BLaER1 (cell line): ENCODE measurements around the gene CIC.
A peak's percentile ranks its signal among the peaks of the same experiment; 100 is the strongest.

Experiments
- H3K27ac ChIP-seq: shearing (Covaris generic); formaldehyde crosslinking; 2 replicates; pipeline ENCODE4 v1.8.1; 2022
- H3K27me3 ChIP-seq: shearing (Covaris generic); formaldehyde crosslinking; 2 replicates; pipeline ENCODE4 v1.8.1; 2022
- H3K36me3 ChIP-seq: shearing (Covaris generic); formaldehyde crosslinking; 2 replicates; pipeline ENCODE4 v1.8.1; 2022
- H3K4me1 ChIP-seq: shearing (Covaris generic); formaldehyde crosslinking; 2 replicates; pipeline ENCODE4 v1.8.1; 2022
- H3K4me2 ChIP-seq: shearing (Covaris generic); formaldehyde crosslinking; 2 replicates; pipeline ENCODE4 v1.8.1; 2022
- H3K4me3 ChIP-seq: shearing (Covaris generic); formaldehyde crosslinking; 2 replicates; pipeline ENCODE4 v1.8.1; 2022
- H3K9ac ChIP-seq: shearing (Covaris generic); formaldehyde crosslinking; 2 replicates; pipeline ENCODE4 v1.8.1; 2022
- H3K9me3 ChIP-seq: shearing (Covaris generic); formaldehyde crosslinking; 2 replicates; pipeline ENCODE4 v1.8.1; 2022
- H4K20me1 ChIP-seq: shearing (Covaris generic); formaldehyde crosslinking; 2 replicates; pipeline ENCODE4 v1.8.1; 2022
- Cebpa-rat ChIP-seq: shearing (Covaris generic); IDR thresholded peaks from 2 replicates; pipeline ENCODE4 v1.8.1; 2022

Gene CIC

DNA sequence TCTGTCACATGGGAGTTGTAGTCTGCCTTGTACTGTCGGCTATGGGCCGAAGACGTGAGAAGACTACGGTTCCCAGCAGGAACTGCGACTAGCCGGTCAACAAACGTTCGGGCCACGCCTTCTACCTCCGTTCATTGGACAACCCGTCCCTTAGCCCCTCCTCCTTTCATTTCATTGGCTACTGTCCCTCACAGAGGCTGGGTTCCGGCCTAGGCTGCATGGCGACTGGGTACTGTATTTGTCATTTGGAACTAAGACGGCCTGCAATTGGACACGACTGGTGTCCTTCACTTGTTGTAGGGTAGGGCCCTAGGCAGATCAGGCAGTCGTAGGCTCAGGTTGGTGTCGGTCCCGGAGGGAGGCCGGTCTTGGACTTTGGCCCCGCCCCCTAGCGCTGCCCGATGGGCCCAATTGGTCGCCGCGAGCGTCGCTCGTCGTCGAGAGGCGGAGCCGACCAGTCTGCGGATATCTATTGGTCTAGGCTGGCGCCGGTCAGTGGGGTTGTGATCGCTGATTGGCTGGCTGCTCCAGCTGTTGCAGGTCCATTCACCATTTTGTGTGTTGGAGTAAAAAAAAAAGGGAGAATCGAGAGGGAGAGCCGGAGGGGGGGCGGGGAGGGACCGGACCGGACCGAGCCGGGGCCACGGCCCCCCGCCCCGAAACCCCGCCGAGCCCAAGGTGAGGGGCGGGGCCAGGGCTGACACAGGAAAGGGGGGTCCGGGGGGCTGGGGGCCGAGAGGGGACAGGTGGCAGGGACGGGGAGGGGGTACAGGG lies at the start of gene CIC:
Gene CIC (plus strand): TSS at position 549 of the 774 bp plus-strand sequence. CDS start 2,532 bp downstream, outside the sequence.
- no peak for TF ChIP-seq Cebpa-rat
- Histone ChIP-seq H3K9ac (peak within 1 kb of the TSS; percentile 98), H3K9me3 (no peaks in the 10 kb centered on the region), H3K4me3 (peak within 1 kb of the TSS; percentile 72), H3K27ac (peak within 1 kb of the TSS; percentile 99), H3K27me3 (no peaks in the 10 kb centered on the region), H3K4me2 (peak within 1 kb of the TSS; percentile 99), H4K20me1 (no peaks in the 10 kb centered on the region), H3K4me1 (peaks cover 45% of the 10 kb centered on the region), H3K36me3 (peaks cover 26% of the 10 kb centered on the region)

DNA sequence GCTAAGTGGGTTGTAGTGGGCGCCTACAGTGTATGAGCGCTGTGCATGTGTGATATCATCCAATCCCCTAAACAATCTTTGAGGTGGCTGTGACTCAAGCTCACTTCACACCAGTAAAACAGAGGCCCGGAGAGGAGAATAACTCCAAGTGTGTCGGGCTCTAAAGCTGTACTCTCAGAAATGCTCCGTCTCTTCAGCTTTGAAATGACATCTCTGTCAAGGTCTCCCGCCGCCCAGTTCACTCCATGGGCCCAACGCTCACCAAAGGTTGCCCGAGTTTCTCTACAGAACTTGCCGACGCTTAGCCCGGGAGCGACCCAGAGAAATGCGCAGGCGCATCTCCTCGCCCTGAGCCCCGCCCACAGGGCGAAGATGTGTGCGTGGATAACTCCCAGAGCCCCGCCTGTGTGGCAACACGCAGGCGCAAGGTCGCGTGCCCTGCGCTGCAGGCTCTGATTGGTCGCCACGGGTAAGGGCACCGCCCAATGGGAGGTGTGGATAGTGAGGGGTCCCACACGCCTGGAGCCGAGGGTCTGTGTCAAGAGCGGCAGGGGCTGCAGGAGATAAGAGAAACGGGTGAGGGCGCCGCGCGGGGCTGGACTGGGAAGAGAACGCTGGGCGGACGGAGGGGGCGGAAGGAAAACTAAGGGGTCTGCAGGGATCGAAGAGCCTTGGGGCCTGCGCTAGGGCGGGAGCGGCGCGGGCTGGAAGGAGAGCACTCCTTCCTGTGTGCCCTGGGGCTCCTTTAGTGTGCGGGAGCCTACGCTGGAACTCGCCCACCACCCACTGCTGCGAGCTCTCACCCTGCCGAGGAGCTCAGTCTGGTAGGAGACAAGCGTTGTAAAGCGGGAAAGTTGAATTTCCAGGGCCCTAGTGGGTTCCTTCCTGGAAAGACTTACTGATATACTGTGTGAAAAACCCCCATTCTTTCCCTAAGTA lies 49.0 kb upstream of the CIC start, which contains the start of gene ZNF526:
Gene ZNF526 (plus strand): TSS at position 501 of the 939 bp plus-strand sequence. CDS start 4,092 bp downstream, outside the sequence.
- H3K4me1 ChIP-seq, result peaks cover 50% of the 10 kb centered on the region
- peak within 1 kb of the TSS; percentile 77 for H3K4me3 ChIP-seq
- peak within 1 kb of the TSS; percentile 78 for H3K27ac ChIP-seq
- H3K4me2 ChIP-seq, result peak within 1 kb of the TSS; percentile 95
- no peaks in the 10 kb centered on the region for H3K27me3 ChIP-seq
- H3K36me3 ChIP-seq, result peaks cover 35% of the 10 kb centered on the region
- H4K20me1 ChIP-seq, result peaks cover 66% of the 10 kb centered on the region
- H3K9ac ChIP-seq, result peak within 1 kb of the TSS; percentile 89
- H3K9me3 ChIP-seq, result no peaks in the 10 kb centered on the region
- TF ChIP-seq Cebpa-rat, result no peak

GRCh38 chr19:42220751-42221097 lies 48.3 kb upstream of the CIC start:
- H3K9me3 ChIP-seq, result no peaks in the 10 kb centered on the region
- peaks cover 66% of the 10 kb centered on the region for H4K20me1 ChIP-seq
- H3K9ac ChIP-seq, result peak overlapping the region; percentile 89
- H3K4me2 ChIP-seq, result peak overlapping the region; percentile 95
- no peak for TF ChIP-seq Cebpa-rat
- H3K4me3 ChIP-seq, result peak overlapping the region; percentile 77
- no peaks in the 10 kb centered on the region for H3K27me3 ChIP-seq
- peaks cover 43% of the 10 kb centered on the region for H3K4me1 ChIP-seq
- H3K27ac ChIP-seq, result peak overlapping the region; percentile 78
- peaks cover 36% of the 10 kb centered on the region for H3K36me3 ChIP-seq

GRCh38 chr19:42224940-42225717 lies 43.9 kb upstream of the CIC start:
- Histone ChIP-seq H3K36me3 (peaks cover 80% of the 10 kb centered on the region), H3K27ac (no peak overlapping the region), H3K4me2 (no peak overlapping the region), H3K4me3 (no peak overlapping the region), H3K9ac (no peak overlapping the region), H4K20me1 (peaks cover 94% of the 10 kb centered on the region), H3K9me3 (no peaks in the 10 kb centered on the region), H3K4me1 (peaks cover 13% of the 10 kb centered on the region), H3K27me3 (no peaks in the 10 kb centered on the region)
- TF ChIP-seq Cebpa-rat, result no peak

- Histone ChIP-seq H3K9ac (no peak overlapping the region), H3K4me3 (no peak overlapping the region), H4K20me1 (peaks cover 96% of the 10 kb centered on the region), H3K36me3 (peaks cover 86% of the 10 kb centered on the region), H3K27me3 (no peaks in the 10 kb centered on the region), H3K4me2 (no peak overlapping the region), H3K27ac (no peak overlapping the region), H3K9me3 (no peaks in the 10 kb centered on the region), H3K4me1 (peaks cover 11% of the 10 kb centered on the region)
- TF ChIP-seq Cebpa-rat, result no peak
Measured at GRCh38 chr19:42225718-42226292, 43.2 kb upstream of the CIC start.

DNA sequence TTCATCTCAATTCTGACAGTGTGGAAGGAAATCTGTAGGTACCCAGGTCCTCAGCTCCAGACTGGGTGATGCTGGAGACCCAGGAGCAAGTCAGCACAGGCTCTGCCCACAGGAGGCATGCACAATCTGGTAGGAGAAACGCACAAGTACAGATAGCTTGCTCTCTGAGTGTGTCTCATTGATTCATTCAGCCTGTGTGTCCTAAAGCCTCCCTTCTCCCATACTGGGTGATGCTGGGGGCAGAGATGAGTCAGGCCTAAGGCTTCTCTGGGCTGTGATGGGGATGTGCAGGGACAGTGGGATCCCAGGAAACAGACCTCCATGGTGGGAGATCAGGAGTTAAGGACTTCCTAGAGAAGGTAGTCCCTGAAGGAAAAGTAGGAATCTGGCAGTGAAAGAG lies 42.2 kb upstream of the CIC start:
- H3K27me3 ChIP-seq, result no peaks in the 10 kb centered on the region
- H3K9ac ChIP-seq, result no peak overlapping the region
- H3K9me3 ChIP-seq, result no peaks in the 10 kb centered on the region
- H4K20me1 ChIP-seq, result peaks cover 96% of the 10 kb centered on the region
- H3K4me3 ChIP-seq, result no peak overlapping the region
- no peak overlapping the region for H3K27ac ChIP-seq
- no peak for TF ChIP-seq Cebpa-rat
- peaks cover 96% of the 10 kb centered on the region for H3K36me3 ChIP-seq
- peaks cover 4% of the 10 kb centered on the region; the same call in 1 of the 2 replicates for H3K4me1 ChIP-seq
- no peak overlapping the region for H3K4me2 ChIP-seq

DNA sequence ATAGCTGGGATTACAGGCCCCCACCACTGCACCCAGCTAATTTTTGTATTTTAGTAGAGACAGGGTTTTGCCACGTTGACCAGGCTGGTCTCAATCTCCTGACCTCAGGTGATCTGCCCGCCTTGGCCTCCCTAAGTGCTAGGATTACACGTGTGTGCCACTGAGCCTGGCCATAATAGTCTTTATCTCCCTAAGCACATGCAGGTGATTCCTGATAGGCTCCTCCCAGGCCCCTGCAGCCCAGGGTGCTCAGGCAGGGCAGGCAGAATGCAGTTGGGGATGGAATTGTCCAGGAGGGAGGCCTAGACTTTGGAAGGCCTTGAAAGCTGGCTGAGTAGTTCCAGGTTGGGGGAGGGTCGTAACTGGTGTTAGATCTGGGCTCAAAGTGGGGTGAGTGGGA lies 40.4 kb upstream of the CIC start:
- H3K27me3 ChIP-seq, result no peaks in the 10 kb centered on the region
- no peak overlapping the region for H3K4me3 ChIP-seq
- H4K20me1 ChIP-seq, result peaks cover 94% of the 10 kb centered on the region
- H3K27ac ChIP-seq, result no peak overlapping the region
- H3K36me3 ChIP-seq, result peaks cover 97% of the 10 kb centered on the region
- TF ChIP-seq Cebpa-rat, result no peak
- peaks cover 10% of the 10 kb centered on the region; the same call in 1 of the 2 replicates for H3K4me1 ChIP-seq
- no peak overlapping the region for H3K4me2 ChIP-seq
- H3K9ac ChIP-seq, result no peak overlapping the region
- H3K9me3 ChIP-seq, result no peaks in the 10 kb centered on the region

DNA sequence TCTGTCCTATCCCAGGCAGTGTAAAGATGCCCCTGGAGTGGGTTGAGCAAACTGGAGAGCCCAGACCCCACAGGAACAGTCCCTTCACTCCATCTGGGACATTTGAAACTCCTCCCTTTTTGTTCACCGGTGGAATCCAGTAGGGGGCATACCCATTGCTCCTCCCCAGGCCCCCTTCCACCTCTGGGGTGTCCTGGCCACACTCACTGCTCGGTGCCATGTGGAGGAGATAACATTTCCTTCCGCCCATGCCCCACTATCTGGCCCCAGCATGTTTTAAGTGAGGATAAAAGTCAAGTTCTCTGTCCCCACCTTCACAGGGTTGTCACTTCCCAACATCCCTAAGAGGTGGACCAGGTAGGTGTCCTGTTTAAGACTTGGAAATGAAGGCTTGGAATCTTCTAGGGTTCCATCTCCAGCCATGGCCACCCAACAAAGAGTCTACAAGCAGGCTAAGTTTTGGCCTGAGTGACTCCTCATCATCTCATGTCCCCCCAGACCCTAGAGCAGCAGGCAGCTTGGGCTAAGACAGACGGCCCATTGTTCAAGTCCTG lies 39.7 kb upstream of the CIC start:
- no peaks in the 10 kb centered on the region for H3K27me3 ChIP-seq
- peaks cover 97% of the 10 kb centered on the region for H4K20me1 ChIP-seq
- peaks cover 10% of the 10 kb centered on the region; the same call in 1 of the 2 replicates for H3K4me1 ChIP-seq
- no peak overlapping the region for H3K9ac ChIP-seq
- no peak for TF ChIP-seq Cebpa-rat
- no peak overlapping the region for H3K4me2 ChIP-seq
- no peak overlapping the region for H3K4me3 ChIP-seq
- H3K36me3 ChIP-seq, result peaks cover 98% of the 10 kb centered on the region
- H3K9me3 ChIP-seq, result no peaks in the 10 kb centered on the region
- no peak overlapping the region for H3K27ac ChIP-seq
